Measurements from ENCODE around the gene ITPRIPL1. TPM values are rescaled to one million over a fixed set of nuclear protein-coding genes. Genes with fewer than 3 reads are reported as not detected.
A peak's percentile ranks its signal among the peaks of the same experiment; 100 is the strongest.
"Not testable (repeated sequence)": the region's sequence is repeated elsewhere in the genome, so short reads cannot be mapped to it uniquely, and the experiment has no call there.

The ITPRIPL1 gene
- polyA plus RNA-seq (ENCODE audit: insufficient read length in 10 of 10) = 1 to 10 TPM; 2.3 to 6.0 (median 3.3) TPM
- long read RNA-seq, donor 1, partial matches to known transcripts = 0 of 1 reads
- long read RNA-seq, donor 1, other reads (novel, unspliced or antisense) = 0 of 1 reads
- long read RNA-seq, donor 2, full-length matches to known transcripts = 2 of 2 reads
- long read RNA-seq, donor 2, partial matches to known transcripts = 0 of 2 reads
- long read RNA-seq, donor 2, other reads (novel, unspliced or antisense) = 0 of 2 reads
- long read RNA-seq, donor 3, full-length matches to known transcripts = 1 of 1 reads
- long read RNA-seq, donor 3, partial matches to known transcripts = 0 of 1 reads
- long read RNA-seq, donor 3, other reads (novel, unspliced or antisense) = 0 of 1 reads
- long read RNA-seq, donor 4, full-length matches to known transcripts = 3 of 3 reads
- long read RNA-seq, donor 4, partial matches to known transcripts = 0 of 3 reads
- long read RNA-seq, donor 4, other reads (novel, unspliced or antisense) = 0 of 3 reads
- long read RNA-seq, donor 5, full-length matches to known transcripts = 5 of 5 reads
- long read RNA-seq, donor 5, partial matches to known transcripts = 0 of 5 reads
- long read RNA-seq, donor 5, other reads (novel, unspliced or antisense) = 0 of 5 reads
- long read RNA-seq, donor 6, full-length matches to known transcripts = 6 of 6 reads
- long read RNA-seq, donor 6, partial matches to known transcripts = 0 of 6 reads
- long read RNA-seq, donor 6, other reads (novel, unspliced or antisense) = 0 of 6 reads
- long read RNA-seq, donor 7, full-length matches to known transcripts = 2 of 2 reads
- long read RNA-seq, donor 7, partial matches to known transcripts = 0 of 2 reads
- long read RNA-seq, donor 7, other reads (novel, unspliced or antisense) = 0 of 2 reads
- long read RNA-seq, donor 8, full-length matches to known transcripts = 7 of 7 reads
- long read RNA-seq, donor 8, partial matches to known transcripts = 0 of 7 reads
- long read RNA-seq, donor 8, other reads (novel, unspliced or antisense) = 0 of 7 reads
- long read RNA-seq, donor 9 = 0 reads

- DNase-seq = peak in 1 of 3 donors; percentile 75
Observed at GRCh38 chr2:96325041-96325883, at the start of gene ITPRIPL1. Gene ITPRIPL1 (plus strand): TSS chr2:96325317. CDS start chr2:96325840, 523 bp downstream.

GRCh38 chr2:96276787-96277499 lies 48.2 kb upstream of the ITPRIPL1 start:
- no peak for DNase-seq

- DNase-seq = no peak
Observed at GRCh38 chr2:96287273-96287856, 37.8 kb upstream of the ITPRIPL1 start.

- DNase-seq = no peak
Observed at GRCh38 chr2:96291751-96292150, 33.4 kb upstream of the ITPRIPL1 start.

GRCh38 chr2:96294271-96294670 lies 30.8 kb upstream of the ITPRIPL1 start:
- DNase-seq = not testable (repeated sequence)

GRCh38 chr2:96296925-96297324 lies 28.2 kb upstream of the ITPRIPL1 start:
- no peak for DNase-seq

GRCh38 chr2:96301865-96302264 lies 23.3 kb upstream of the ITPRIPL1 start:
- DNase-seq = no peak

- no peak for DNase-seq
Observed at GRCh38 chr2:96304606-96305005, 20.5 kb upstream of the ITPRIPL1 start.

- DNase-seq = peak; percentile 84 to 95 (median 89)
Observed at GRCh38 chr2:96305091-96305978, 19.8 kb upstream of the ITPRIPL1 start, which contains the start of gene SNRNP200. Gene SNRNP200 (minus strand): TSS chr2:96305546. CDS start chr2:96305437, 109 bp downstream.

- no peak for DNase-seq
Observed at GRCh38 chr2:96305979-96306308, 19.2 kb upstream of the ITPRIPL1 start.

GRCh38 chr2:96306370-96306769 lies 18.7 kb upstream of the ITPRIPL1 start:
- no peak for DNase-seq

- no peak for DNase-seq
Observed at GRCh38 chr2:96308248-96308647, 16.9 kb upstream of the ITPRIPL1 start.

- DNase-seq = no peak
Observed at GRCh38 chr2:96315005-96315399, 10.1 kb upstream of the ITPRIPL1 start.

GRCh38 chr2:96315400-96316071 lies 9.6 kb upstream of the ITPRIPL1 start:
- peak in 1 of 3 donors; percentile 53 for DNase-seq

GRCh38 chr2:96316999-96317398 lies 8.1 kb upstream of the ITPRIPL1 start:
- DNase-seq = no peak

GRCh38 chr2:96317584-96317997 lies 7.5 kb upstream of the ITPRIPL1 start:
- DNase-seq = no peak

GRCh38 chr2:96318723-96319122 lies 6.4 kb upstream of the ITPRIPL1 start:
- DNase-seq = no peak

GRCh38 chr2:96319396-96319795 lies 5.7 kb upstream of the ITPRIPL1 start:
- DNase-seq = no peak

GRCh38 chr2:96320326-96320725 lies 4.8 kb upstream of the ITPRIPL1 start:
- no peak for DNase-seq
